Hematopoietic multipotent progenitor cell treated with erythropoietin and hydrocortisone succinate and interleukin-3 and kit ligand, for 8 days (in vitro differentiated cells): ENCODE results near the gene RTN4.
"Not testable (repeated sequence)": the region's sequence is repeated elsewhere in the genome, so short reads cannot be mapped to it uniquely, and the experiment has no call there.

Experiments used
- DNase-seq: peaks from one replicate; pipeline ENCODE4 v3.0.0-alpha.2; 2015

RTN4 gene

GRCh38 chr2:55009277-55010060 is 40.8 kb downstream of the RTN4 start:
- peak; percentile 22 for DNase-seq

- DNase-seq = no peak
These were observed 43.9 kb downstream of the RTN4 start for GRCh38 chr2:55006306-55006705.

- DNase-seq = no peak
These were observed 46.3 kb downstream of the RTN4 start for GRCh38 chr2:55003706-55004639.

DNA sequence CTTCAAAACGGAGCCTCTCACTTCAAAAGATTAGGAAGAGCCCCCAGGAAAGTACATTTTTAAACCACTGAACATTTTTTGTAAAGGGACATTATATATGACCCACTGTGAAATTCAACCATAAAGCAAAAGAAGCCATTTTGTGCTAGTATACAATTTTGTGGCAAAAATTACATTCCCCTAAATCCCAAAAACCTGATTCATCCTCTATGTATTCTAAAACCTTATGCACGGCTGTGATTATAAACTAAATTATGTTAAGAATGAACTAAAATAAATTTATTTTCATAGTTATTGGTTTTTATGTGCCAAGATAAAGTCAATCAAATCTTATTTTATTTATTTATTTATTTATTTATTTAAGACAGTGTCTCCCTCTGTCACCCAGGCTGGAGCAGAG is 48.5 kb downstream of the RTN4 start:
- DNase-seq = no peak

DNA sequence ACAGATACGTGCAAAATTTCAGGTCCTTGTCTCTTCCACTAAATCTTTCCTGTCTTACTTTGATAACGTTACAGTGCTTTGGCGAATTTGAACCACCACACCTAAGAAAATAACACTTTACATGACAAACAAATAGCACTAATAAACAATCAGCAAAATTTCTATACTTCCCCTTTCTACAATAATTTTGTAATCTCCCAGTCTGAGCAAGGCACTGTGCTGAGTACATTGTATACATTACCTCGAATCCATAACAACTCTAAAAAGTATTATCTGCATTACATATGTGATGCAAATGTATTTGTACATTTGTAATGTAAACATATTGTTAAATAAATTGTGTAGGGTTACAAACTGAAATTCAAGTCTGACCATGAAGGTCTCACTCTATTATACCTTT is 49.9 kb downstream of the RTN4 start:
- DNase-seq = no peak

GRCh38 chr2:54999182-54999581 is 51.1 kb downstream of the RTN4 start:
- peak; percentile 38 for DNase-seq

- no peak for DNase-seq
These were observed 52.4 kb downstream of the RTN4 start for GRCh38 chr2:54997826-54998225.

- DNase-seq = no peak
These were observed 54.7 kb downstream of the RTN4 start for GRCh38 chr2:54995553-54995952.

DNA sequence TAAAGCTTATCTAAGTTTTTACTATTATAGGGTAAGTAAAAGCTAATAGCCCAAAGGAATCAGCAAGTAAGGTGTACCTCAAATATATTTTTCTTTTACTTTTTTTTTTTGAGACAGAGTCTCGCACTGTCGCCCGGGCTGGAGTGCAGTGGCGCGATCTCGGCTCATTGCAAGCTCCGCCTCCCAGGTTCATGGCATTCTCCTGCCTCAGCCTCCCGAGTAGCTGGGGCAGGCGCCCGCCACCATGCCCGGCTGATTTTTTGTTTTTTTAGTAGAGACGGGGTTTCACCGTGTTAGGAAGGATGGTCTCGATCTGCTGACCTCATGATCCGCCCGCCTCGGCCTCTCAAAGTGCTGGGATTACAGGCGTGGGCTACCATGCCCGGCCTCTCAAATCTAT is 59.6 kb downstream of the RTN4 start:
- not testable (repeated sequence) for DNase-seq

- no peak for DNase-seq
These were observed 61.6 kb downstream of the RTN4 start for GRCh38 chr2:54988612-54989011.

- no peak for DNase-seq
These were observed 64.0 kb downstream of the RTN4 start for GRCh38 chr2:54986264-54986663.

DNA sequence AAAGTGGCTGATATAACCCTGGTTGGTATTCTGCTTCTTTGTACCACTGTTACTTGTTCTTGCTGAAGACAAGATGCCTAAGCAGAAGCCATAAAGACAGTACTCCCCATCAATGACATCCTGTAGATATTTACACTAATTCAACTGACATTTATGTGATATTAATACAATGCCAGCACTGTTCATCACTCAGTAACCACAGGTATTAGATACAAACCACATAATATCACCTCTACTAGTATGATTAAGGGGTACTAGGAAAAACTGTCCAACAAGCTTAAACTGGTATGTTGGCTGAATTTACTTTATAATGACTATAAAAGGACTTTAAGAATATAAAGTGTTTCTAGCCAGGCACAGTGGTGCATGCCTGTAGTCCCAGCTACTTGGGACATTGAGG is 65.8 kb downstream of the RTN4 start:
- DNase-seq = no peak

DNA sequence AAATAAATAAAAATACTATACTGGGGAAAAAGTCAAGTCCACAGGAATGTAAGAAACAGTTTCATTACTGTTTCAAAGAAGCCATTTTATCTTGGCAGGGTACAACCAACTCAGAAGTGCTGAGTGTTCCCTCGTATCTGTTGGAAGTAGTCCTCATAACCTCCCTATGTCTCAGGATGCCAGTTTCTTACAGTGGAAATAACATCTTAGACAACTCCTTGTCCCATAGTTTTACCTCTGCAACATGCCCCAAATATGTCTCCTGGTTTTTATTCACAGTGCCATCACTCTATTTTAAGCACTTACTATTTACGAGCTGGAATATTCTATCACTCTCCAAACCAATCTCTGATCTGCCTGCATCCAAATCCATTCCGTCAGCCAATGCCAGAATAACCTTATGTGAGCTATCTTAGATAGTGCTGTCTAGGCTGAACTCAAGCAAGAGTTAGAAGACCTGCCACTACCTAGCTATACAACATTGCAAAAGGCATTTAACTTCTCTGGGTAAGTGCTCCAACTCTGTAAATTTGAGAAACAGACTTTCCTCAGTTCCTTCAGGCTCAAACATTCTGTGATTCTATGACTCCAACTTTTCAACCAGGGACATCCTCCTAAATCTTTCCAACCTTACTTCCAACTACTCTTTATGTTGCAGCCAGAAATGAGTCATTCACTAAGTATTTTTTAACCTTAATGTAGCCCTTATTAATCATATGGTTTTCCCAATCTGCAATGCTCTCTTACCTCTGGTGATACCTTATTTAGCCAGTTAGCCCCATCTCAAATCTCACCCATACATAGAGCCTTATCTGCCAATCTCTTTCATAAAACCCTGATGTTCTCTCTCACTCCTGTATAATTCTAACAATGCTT is 66.7 kb downstream of the RTN4 start:
- DNase-seq = no peak

DNA sequence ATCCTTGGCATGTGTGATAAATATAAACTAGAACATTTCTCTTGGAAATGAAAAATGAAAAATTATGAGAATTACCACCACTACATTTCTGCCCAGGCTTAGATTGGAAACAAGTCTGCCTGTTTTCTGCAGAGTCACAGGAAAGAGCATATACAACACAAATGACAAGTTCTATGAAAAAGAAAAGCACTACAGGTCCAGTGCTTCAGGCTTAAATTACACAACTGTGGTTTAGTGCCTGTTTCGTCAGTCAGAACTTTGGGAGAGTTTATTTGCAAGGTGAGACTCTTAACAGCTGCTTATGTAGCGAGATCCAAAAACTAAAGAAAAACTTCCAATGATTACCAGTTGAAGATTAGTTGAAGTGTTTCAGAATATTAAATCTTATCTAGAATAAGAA is 68.9 kb downstream of the RTN4 start:
- no peak for DNase-seq

DNA sequence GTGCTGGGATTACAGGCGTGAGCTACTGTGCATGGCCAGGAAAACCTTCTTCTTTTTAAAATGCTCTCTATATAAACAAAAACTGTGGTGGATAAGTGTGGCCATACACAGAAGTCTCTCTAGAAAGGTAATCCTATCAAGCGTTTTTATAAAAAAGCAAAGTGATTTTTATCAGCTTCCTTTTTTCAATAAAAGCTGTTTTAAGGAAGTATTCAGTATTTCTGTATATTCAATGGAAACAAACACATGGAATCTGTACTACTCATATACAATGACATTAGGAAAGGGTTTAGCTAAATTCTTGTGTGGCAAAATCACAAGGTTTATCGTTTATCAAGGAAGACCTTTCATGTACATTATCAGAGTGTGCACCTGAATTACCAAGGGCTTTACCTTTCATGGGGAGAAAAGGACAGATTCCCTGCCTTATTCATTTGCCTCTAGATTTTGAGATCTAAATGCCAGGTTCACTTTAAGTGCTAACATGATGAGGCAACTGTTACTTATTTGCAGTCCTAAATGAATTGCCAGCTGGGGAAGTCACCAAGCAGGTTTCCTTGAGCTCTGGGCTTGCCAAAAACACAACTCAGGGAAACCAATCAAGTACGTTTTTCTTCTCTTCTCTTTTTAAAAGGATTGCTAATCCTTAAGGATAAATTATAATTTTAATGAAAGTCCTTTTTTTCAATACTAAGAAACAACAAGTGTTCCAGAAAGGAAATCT is 70.8 kb downstream of the RTN4 start:
- no peak for DNase-seq

- DNase-seq = no peak
These were observed 73.1 kb downstream of the RTN4 start for GRCh38 chr2:54977149-54977548.

DNA sequence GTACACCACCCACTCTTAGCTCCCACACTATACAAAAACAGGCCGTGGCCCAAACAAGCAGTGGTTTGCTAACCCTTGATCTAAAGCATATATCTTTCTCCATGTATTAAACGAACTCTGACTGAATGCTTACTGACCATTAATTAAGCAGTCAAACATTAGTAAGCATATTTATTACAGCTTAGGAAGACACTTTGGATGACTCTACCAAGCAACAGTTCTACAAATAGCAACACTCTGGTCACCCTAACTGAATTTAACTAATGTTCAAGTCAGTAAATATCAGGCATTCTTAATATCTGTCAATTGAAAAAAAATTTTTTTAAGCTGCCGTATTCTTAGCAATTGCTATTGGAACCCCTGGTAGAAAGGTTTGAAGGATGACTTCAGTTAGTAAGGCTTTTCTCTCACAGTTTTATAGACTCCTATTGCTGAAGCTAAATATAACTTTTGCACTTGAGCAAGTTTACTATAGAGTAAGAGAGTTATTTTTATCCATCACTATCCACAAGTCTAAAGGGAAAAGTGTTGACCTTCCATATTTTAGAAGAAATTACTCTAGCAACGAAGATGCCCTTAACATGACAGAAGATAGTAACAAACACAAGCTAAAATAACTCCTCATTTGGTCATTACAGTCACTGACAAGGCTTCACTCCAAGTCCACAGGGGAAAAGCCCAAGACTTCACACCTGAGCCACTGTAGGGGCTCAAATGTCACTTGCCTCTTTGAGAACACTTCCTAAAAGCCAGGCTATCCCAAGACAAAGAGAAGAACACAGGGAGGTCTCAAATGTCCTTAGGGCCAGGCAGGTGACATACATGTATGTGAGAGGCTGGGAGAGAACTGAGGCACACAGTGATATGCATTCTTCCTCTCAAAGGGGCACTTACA is 74.4 kb downstream of the RTN4 start:
- no peak for DNase-seq

GRCh38 chr2:54975175-54975574 is 75.1 kb downstream of the RTN4 start:
- no peak for DNase-seq

- no peak for DNase-seq
These were observed 80.3 kb downstream of the RTN4 start for GRCh38 chr2:54969940-54970338.

DNA sequence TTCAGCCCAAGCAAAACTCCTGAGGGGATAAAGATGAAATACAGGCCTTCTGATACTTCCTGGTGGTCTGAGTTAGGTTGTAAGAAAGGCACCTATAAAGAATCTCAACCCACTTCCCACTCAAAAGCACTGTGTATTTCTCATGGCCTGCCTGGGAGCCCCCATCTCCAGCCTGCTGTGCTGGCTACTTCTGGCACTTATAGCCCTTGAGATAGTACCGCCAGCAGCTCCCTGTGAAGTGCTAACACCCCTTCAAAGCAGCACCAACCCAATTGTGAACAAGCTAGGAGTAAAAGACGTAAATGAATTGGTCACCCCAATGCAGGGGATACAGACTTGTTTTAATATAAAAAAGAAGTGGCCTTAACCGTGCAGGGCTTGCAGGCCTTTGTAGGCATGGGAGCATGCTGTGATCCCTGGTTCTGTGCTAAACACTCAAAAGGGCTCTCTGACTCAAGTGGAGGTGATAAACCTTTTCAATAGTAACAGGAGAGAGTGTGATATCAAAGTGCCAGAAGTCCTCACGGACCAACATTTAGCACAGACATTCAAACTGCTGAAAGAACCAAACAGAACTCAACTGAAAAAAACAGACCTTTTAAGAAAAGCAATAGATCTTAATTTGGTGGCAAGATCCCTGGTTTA is 80.8 kb downstream of the RTN4 start:
- no peak for DNase-seq
